ENCODE measurements around the gene UMODL1. TPM values are rescaled to one million over a fixed set of nuclear protein-coding genes. Genes with fewer than 3 reads are reported as not detected.

UMODL1 gene
- total and polyA plus RNA-seq, 5 donors from 2014 or later: 0.05 to 0.35 (median 0.07) TPM; not detected in 1

- H3K9me3 ChIP-seq (ENCODE audit: control insufficient read depth in 2 of 2, low read length in 2 of 2): no peaks in the 10 kb centered on the region
- DNase-seq: no peak
- Mint-ChIP-seq H3K36me3 (no peaks in the 10 kb centered on the region), H3K27me3 (peaks cover 6% of the 10 kb centered on the region), H3K9me3 (no peaks in the 10 kb centered on the region), H3K27ac (no peak overlapping the region), H3K4me3 (no peak overlapping the region), H3K4me1 (peaks cover 0 to 16% (median 6%) of the 10 kb centered on the region in 4 donors)
- no peak overlapping the region for H3K27ac ChIP-seq (ENCODE audit: insufficient read depth, low read length, poor library complexity, severe bottlenecking)
- ATAC-seq (ENCODE audit: low read depth in 2 of 2): no peak
- no peaks in the 10 kb centered on the region for H3K27me3 ChIP-seq (ENCODE audit: control insufficient read depth, insufficient read depth, low read length)
- H3K36me3 ChIP-seq (ENCODE audit: control insufficient read depth, insufficient read depth, low read length): no peaks in the 10 kb centered on the region
- no peak overlapping the region for H3K4me3 ChIP-seq (ENCODE audit: low read depth, low read length)
- peaks cover 4% of the 10 kb centered on the region for H3K4me1 ChIP-seq (ENCODE audit: control insufficient read depth, insufficient read depth, low read length, poor library complexity, severe bottlenecking)
These were observed 78.7 kb downstream of the UMODL1 start for GRCh38 chr21:42149656-42150473.

DNA sequence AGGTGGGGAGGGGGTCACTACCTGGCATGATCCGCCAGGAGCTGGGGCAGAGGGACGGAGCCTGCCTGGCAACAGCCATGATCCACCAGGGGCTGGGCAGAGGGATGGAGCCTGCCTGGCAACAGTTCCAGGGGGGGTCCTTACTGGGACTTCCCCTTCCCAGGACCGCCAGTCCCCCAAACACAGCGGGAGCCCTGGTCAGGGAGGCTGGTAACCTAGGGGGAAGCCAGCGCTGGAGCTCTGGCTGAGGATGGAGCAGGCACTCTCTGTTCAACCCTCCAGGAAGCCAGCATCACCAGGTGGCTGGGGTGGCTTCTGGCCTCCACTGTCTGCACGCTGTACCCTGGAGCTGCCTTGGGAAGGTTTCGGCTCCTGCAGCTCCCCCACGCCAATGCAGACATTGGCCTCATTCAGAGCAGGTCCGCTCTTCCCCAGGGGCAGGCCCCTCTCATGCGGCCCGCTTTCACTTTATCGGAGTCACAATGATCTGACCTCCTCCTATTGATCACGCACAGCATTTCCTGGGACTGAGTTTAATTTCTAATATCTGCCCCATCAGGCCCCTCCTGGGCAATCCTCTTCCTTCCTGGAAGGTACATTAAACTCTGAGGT, 79.5 kb downstream of the UMODL1 start:
- DNase-seq (no peak), ATAC-seq (ENCODE audit: low read depth in 2 of 2) (no peak)
- no peaks in the 10 kb centered on the region for H3K27me3 ChIP-seq (ENCODE audit: control insufficient read depth, insufficient read depth, low read length)
- no peaks in the 10 kb centered on the region for H3K36me3 ChIP-seq (ENCODE audit: control insufficient read depth, insufficient read depth, low read length)
- no peaks in the 10 kb centered on the region for H3K9me3 ChIP-seq (ENCODE audit: control insufficient read depth in 2 of 2, low read length in 2 of 2)
- H3K27ac ChIP-seq (ENCODE audit: insufficient read depth, low read length, poor library complexity, severe bottlenecking): no peak overlapping the region
- Mint-ChIP-seq H3K4me1 (peaks cover 0 to 15% (median 4%) of the 10 kb centered on the region in 4 donors), H3K27ac (no peak overlapping the region), H3K4me3 (no peak overlapping the region), H3K36me3 (no peaks in the 10 kb centered on the region), H3K27me3 (peaks cover 6% of the 10 kb centered on the region), H3K9me3 (no peaks in the 10 kb centered on the region)
- no peak overlapping the region for H3K4me3 ChIP-seq (ENCODE audit: low read depth, low read length)
- H3K4me1 ChIP-seq (ENCODE audit: control insufficient read depth, insufficient read depth, low read length, poor library complexity, severe bottlenecking): peaks cover 4% of the 10 kb centered on the region

DNA sequence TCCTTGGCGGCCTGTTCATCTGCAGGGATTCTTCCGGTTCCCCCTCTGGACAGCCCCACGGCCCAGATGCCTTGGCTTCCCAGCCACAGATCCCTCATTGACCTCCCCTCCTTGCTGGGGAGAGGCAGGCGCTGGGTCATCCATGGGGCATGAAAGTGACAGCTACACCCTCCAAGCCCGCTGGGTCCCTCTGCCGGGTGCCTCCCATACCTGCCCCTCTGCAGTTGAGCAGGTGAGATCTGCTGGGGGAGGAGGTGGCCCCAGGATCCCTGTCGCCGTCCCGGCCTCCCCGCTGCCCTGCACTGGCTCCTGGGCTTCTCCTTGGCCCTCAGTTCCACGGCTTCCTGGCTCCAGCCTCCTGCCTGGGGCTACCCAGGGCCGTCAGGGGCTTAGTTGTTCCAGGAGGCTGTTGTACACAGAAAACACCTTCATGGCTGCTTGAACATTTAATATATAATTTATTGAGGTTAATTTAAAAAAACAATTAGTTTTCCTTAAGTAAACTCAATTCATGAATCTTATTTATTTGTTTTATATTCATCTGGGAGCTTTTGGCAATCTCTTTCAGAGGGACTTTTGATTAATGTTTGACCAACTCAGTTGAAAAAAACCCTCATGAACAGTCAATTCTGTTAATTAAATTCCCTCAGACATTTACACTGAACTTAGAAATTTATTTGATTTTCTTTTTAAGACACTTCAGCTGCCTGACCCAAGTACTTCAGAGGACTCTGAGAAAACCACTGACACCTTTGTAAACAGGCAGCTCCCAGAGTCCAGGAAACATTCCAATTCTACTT, 80.2 kb downstream of the UMODL1 start:
- Mint-ChIP-seq H3K9me3 (no peaks in the 10 kb centered on the region), H3K4me3 (no peak overlapping the region), H3K36me3 (no peaks in the 10 kb centered on the region), H3K4me1 (peaks cover 0 to 12% (median 0%) of the 10 kb centered on the region in 4 donors), H3K27ac (no peak overlapping the region), H3K27me3 (peaks cover 6% of the 10 kb centered on the region)
- Histone ChIP-seq H3K36me3 (ENCODE audit: control insufficient read depth, insufficient read depth, low read length) (no peaks in the 10 kb centered on the region), H3K9me3 (ENCODE audit: control insufficient read depth in 2 of 2, low read length in 2 of 2) (no peaks in the 10 kb centered on the region), H3K27me3 (ENCODE audit: control insufficient read depth, insufficient read depth, low read length) (no peaks in the 10 kb centered on the region), H3K27ac (ENCODE audit: insufficient read depth, low read length, poor library complexity, severe bottlenecking) (no peak overlapping the region), H3K4me3 (ENCODE audit: low read depth, low read length) (no peak overlapping the region), H3K4me1 (ENCODE audit: control insufficient read depth, insufficient read depth, low read length, poor library complexity, severe bottlenecking) (no peaks in the 10 kb centered on the region)
- DNase-seq (no peak), ATAC-seq (ENCODE audit: low read depth in 2 of 2) (no peak)

DNA sequence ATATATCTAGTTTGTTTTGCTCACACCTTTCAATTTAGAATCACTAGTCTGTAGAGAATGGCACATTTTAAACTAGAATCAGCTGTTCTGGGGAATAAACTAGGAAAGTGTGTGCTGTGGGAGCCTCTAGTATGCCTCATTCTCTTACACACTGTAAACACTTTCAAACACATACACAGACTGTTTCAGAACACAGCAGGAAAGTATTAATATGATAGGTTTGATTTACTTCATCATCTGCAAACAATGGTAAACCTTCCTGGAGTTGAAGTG, 80.8 kb downstream of the UMODL1 start:
- H3K9me3 ChIP-seq (ENCODE audit: control insufficient read depth in 2 of 2, low read length in 2 of 2): no peaks in the 10 kb centered on the region
- DNase-seq (no peak), ATAC-seq (ENCODE audit: low read depth in 2 of 2) (no peak)
- H3K4me1 ChIP-seq (ENCODE audit: control insufficient read depth, insufficient read depth, low read length, poor library complexity, severe bottlenecking): no peaks in the 10 kb centered on the region
- H3K27ac ChIP-seq (ENCODE audit: insufficient read depth, low read length, poor library complexity, severe bottlenecking): no peak overlapping the region
- H3K4me1 Mint-ChIP-seq: peaks cover 0 to 12% (median 0%) of the 10 kb centered on the region in 4 donors
- no peaks in the 10 kb centered on the region for H3K9me3 Mint-ChIP-seq
- no peaks in the 10 kb centered on the region for H3K36me3 Mint-ChIP-seq
- H3K27ac Mint-ChIP-seq: no peak overlapping the region
- no peak overlapping the region for H3K4me3 ChIP-seq (ENCODE audit: low read depth, low read length)
- H3K36me3 ChIP-seq (ENCODE audit: control insufficient read depth, insufficient read depth, low read length): no peaks in the 10 kb centered on the region
- H3K27me3 ChIP-seq (ENCODE audit: control insufficient read depth, insufficient read depth, low read length): no peaks in the 10 kb centered on the region
- peaks cover 6% of the 10 kb centered on the region for H3K27me3 Mint-ChIP-seq
- H3K4me3 Mint-ChIP-seq: no peak overlapping the region

- H3K9me3 Mint-ChIP-seq: no peaks in the 10 kb centered on the region
- H3K27ac Mint-ChIP-seq: peak overlapping the region in 1 of 3 donors; percentile 21
- no peak overlapping the region for H3K4me3 Mint-ChIP-seq
- Histone ChIP-seq H3K27me3 (ENCODE audit: control insufficient read depth, insufficient read depth, low read length) (no peaks in the 10 kb centered on the region), H3K36me3 (ENCODE audit: control insufficient read depth, insufficient read depth, low read length) (no peaks in the 10 kb centered on the region), H3K9me3 (ENCODE audit: control insufficient read depth in 2 of 2, low read length in 2 of 2) (no peaks in the 10 kb centered on the region), H3K4me3 (ENCODE audit: low read depth, low read length) (no peak overlapping the region), H3K4me1 (ENCODE audit: control insufficient read depth, insufficient read depth, low read length, poor library complexity, severe bottlenecking) (no peaks in the 10 kb centered on the region), H3K27ac (ENCODE audit: insufficient read depth, low read length, poor library complexity, severe bottlenecking) (no peak overlapping the region)
- H3K27me3 Mint-ChIP-seq: peaks cover 10% of the 10 kb centered on the region
- no peak for ATAC-seq (ENCODE audit: low read depth in 2 of 2)
- H3K4me1 Mint-ChIP-seq: peaks cover 0 to 6% (median 0%) of the 10 kb centered on the region in 4 donors
- no peak for DNase-seq
- H3K36me3 Mint-ChIP-seq: no peaks in the 10 kb centered on the region
These were observed 82.0 kb downstream of the UMODL1 start for GRCh38 chr21:42153046-42153686.

DNA sequence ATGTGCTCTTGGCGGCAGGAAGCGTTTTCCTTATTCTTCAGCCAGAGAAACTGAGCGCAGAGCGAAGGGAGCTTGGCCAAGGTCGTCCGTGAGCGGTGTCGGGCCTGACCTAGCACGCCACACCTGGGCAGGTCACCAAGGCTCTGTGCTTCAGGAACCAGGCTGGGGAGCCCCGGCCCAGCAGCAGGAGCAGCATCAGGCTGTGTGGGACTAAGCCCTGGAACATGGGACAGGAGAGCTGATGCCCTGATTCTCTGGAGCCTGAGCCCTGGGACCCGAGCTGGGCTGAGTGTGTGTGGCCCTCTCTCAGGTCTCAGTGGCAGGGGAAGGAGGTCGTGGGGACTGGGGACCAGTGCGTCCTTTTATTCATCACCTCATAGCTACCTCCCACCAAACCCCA, 82.6 kb downstream of the UMODL1 start:
- Histone ChIP-seq H3K4me3 (ENCODE audit: low read depth, low read length) (no peak overlapping the region), H3K27me3 (ENCODE audit: control insufficient read depth, insufficient read depth, low read length) (no peaks in the 10 kb centered on the region), H3K9me3 (ENCODE audit: control insufficient read depth in 2 of 2, low read length in 2 of 2) (no peaks in the 10 kb centered on the region), H3K4me1 (ENCODE audit: control insufficient read depth, insufficient read depth, low read length, poor library complexity, severe bottlenecking) (no peaks in the 10 kb centered on the region), H3K27ac (ENCODE audit: insufficient read depth, low read length, poor library complexity, severe bottlenecking) (no peak overlapping the region), H3K36me3 (ENCODE audit: control insufficient read depth, insufficient read depth, low read length) (no peaks in the 10 kb centered on the region)
- H3K36me3 Mint-ChIP-seq: no peaks in the 10 kb centered on the region
- DNase-seq (no peak), ATAC-seq (ENCODE audit: low read depth in 2 of 2) (no peak)
- no peak overlapping the region for H3K27ac Mint-ChIP-seq
- peaks cover 0 to 4% (median 0%) of the 10 kb centered on the region in 4 donors for H3K4me1 Mint-ChIP-seq
- no peak overlapping the region for H3K4me3 Mint-ChIP-seq
- no peaks in the 10 kb centered on the region for H3K9me3 Mint-ChIP-seq
- H3K27me3 Mint-ChIP-seq: peaks cover 10% of the 10 kb centered on the region

DNA sequence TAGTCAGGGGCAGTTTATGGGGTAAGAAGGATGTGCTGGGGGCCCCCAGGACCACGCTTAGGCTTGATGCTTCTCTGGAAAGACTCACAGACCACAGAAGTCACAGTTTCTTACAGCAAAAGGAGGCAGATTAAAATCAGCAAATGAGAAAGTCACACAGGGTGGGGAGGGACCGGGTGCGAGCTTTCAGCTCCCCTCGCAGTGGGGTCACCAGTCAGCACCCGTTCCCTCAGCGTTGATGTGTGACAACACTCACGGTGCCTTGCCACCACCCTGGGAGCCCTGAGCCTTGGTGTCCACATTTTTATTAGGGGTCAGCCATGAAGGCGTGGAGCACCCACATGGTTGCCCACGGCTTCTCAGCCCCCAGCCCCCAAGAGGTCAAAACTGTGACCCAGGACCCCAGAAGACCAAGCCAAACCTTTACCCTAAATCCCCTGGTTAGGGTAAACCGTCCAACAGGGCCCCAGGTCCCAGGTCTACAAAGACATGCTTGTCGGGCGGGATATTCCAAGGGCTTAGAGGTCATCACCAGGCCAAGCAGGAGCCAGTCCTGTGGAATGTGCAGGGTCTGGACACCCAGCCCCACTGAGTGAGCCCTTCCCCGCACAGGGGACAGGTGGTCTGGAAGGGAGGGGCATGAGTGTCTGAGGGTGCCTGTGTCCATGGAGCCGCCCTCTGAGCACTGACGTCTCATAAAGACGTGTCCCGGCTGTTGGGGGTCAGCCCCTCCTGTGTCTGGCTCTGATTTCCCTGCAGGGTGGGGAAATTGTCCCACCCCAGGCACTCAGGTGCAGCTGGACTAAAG, 83.3 kb downstream of the UMODL1 start:
- Mint-ChIP-seq H3K9me3 (no peaks in the 10 kb centered on the region), H3K4me1 (peaks cover 0 to 4% (median 2%) of the 10 kb centered on the region in 4 donors), H3K4me3 (no peak overlapping the region), H3K27ac (no peak overlapping the region), H3K36me3 (no peaks in the 10 kb centered on the region), H3K27me3 (peaks cover 13% of the 10 kb centered on the region)
- no peaks in the 10 kb centered on the region for H3K9me3 ChIP-seq (ENCODE audit: control insufficient read depth in 2 of 2, low read length in 2 of 2)
- ATAC-seq (ENCODE audit: low read depth in 2 of 2): no peak
- no peaks in the 10 kb centered on the region for H3K4me1 ChIP-seq (ENCODE audit: control insufficient read depth, insufficient read depth, low read length, poor library complexity, severe bottlenecking)
- no peaks in the 10 kb centered on the region for H3K36me3 ChIP-seq (ENCODE audit: control insufficient read depth, insufficient read depth, low read length)
- DNase-seq: no peak
- no peaks in the 10 kb centered on the region for H3K27me3 ChIP-seq (ENCODE audit: control insufficient read depth, insufficient read depth, low read length)
- no peak overlapping the region for H3K27ac ChIP-seq (ENCODE audit: insufficient read depth, low read length, poor library complexity, severe bottlenecking)
- H3K4me3 ChIP-seq (ENCODE audit: low read depth, low read length): no peak overlapping the region
